ENCODE measurements around the gene ZNF701. TPM values are rescaled to one million over a fixed set of nuclear protein-coding genes. Genes with fewer than 3 reads are reported as not detected.
"Not testable (repeated sequence)": the region's sequence is repeated elsewhere in the genome, so short reads cannot be mapped to it uniquely, and the experiment has no call there.

The ZNF701 gene
- total RNA-seq, 1 donor from 2014 or later: 18.4 TPM

DNA sequence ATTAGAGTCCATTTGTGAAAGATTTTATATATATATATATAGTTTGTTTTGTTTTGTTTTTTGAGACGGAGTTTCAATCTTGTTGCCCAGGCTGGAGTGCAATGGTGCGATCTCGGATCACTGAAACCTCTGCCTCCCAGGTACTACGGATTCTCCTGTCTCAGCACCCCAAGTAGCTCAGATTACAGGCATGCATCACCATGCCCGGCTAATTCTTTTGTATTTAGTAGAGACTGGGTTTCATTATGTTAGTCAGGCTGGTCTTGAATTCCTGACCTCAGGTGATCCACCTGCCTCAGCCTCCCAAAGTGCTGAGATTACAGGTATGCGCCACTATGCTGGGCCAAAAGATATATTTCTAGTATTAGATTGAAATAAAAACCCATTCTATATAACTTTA, 4.0 kb upstream of the ZNF701 start:
- TF ChIP-seq, protein P1, sequence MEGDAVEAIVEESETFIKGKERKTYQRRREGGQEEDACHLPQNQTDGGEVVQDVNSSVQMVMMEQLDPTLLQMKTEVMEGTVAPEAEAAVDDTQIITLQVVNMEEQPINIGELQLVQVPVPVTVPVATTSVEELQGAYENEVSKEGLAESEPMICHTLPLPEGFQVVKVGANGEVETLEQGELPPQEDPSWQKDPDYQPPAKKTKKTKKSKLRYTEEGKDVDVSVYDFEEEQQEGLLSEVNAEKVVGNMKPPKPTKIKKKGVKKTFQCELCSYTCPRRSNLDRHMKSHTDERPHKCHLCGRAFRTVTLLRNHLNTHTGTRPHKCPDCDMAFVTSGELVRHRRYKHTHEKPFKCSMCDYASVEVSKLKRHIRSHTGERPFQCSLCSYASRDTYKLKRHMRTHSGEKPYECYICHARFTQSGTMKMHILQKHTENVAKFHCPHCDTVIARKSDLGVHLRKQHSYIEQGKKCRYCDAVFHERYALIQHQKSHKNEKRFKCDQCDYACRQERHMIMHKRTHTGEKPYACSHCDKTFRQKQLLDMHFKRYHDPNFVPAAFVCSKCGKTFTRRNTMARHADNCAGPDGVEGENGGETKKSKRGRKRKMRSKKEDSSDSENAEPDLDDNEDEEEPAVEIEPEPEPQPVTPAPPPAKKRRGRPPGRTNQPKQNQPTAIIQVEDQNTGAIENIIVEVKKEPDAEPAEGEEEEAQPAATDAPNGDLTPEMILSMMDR (IDR thresholded peaks at IDR 0.05; ENCODE audit: borderline replicate concordance): no peak
- H3K36me3 ChIP-seq: peaks cover 40% of the 10 kb centered on the region
- no peak for DNase-seq
- no peak overlapping the region for H3K4me3 ChIP-seq
- no peak overlapping the region for H3K27ac ChIP-seq (replicated peaks)
- intact Hi-C loops (cut with micrococcal nuclease): no loop called here
- peaks cover 38% of the 10 kb centered on the region for H3K9me3 ChIP-seq (replicated peaks)
- no peaks in the 10 kb centered on the region for H3K27me3 ChIP-seq (ENCODE audit: low read depth)
- H3K4me1 ChIP-seq: peaks cover 17% of the 10 kb centered on the region

DNA sequence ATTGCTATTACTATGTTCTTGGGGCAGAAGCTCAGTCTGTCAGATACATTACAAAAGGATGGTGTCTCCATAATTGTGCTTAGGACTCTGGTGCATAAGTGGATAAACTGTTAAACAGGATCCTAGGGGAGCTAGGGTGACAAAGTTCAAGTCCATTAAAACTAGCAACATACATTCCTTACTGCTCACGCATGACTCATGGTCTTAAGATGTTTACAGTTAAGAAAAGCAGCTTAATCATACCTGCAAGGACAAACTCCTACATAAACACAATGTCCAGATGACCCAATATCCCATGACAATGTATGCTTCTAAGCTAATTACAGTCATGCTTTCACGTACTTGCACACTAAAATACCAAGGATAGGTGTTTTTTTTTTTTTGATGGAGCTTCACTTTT, 3.5 kb upstream of the ZNF701 start:
- Histone ChIP-seq H3K27me3 (ENCODE audit: low read depth) (no peaks in the 10 kb centered on the region), H3K4me3 (no peak overlapping the region), H3K4me1 (peaks cover 19% of the 10 kb centered on the region), H3K9me3 (replicated peaks) (peaks cover 33% of the 10 kb centered on the region), H3K36me3 (peaks cover 35% of the 10 kb centered on the region), H3K27ac (replicated peaks) (no peak overlapping the region)
- DNase-seq: no peak
- intact Hi-C loops (cut with micrococcal nuclease): no loop called here
- TF ChIP-seq, protein P1 (IDR thresholded peaks at IDR 0.05; ENCODE audit: borderline replicate concordance): no peak

DNA sequence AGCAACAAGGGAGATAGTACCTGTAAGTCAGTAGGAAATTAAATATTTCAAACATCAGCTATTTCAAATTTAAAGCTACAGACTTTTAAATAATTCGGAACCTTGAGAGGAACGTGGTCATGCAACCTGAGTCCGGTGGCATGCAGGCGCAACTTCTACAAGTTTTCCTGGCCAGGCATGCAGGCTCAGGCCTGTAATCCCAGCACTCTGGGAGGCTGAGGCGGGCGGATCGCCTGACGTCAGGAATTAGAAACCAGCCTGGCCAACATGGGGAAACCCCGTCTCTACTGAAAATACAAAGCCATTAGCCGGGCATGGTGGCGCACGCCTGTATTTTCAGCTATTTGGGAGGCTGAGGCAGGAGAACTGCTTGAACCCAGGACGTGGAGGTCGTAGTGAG, 2.2 kb upstream of the ZNF701 start:
- H3K27me3 ChIP-seq (ENCODE audit: low read depth): no peaks in the 10 kb centered on the region
- TF ChIP-seq, protein P1 (IDR thresholded peaks at IDR 0.05; ENCODE audit: borderline replicate concordance): no peak
- H3K4me1 ChIP-seq: peaks cover 19% of the 10 kb centered on the region
- no peak overlapping the region for H3K27ac ChIP-seq (replicated peaks)
- H3K36me3 ChIP-seq: peaks cover 30% of the 10 kb centered on the region
- peaks cover 20% of the 10 kb centered on the region for H3K9me3 ChIP-seq (replicated peaks)
- intact Hi-C loops (cut with micrococcal nuclease): no loop called here
- DNase-seq: no peak
- no peak overlapping the region for H3K4me3 ChIP-seq

GRCh38 chr19:52569638-52569999, 468 bp upstream of the ZNF701 start:
- peaks cover 19% of the 10 kb centered on the region for H3K4me1 ChIP-seq
- H3K27me3 ChIP-seq (ENCODE audit: low read depth); H3K9me3 ChIP-seq (replicated peaks); intact Hi-C loops (cut with micrococcal nuclease): not testable (repeated sequence)
- peaks cover 30% of the 10 kb centered on the region for H3K36me3 ChIP-seq
- peak; percentile 39 for DNase-seq
- peak overlapping the region; percentile 91 for H3K27ac ChIP-seq (replicated peaks)
- H3K4me3 ChIP-seq: peak overlapping the region; percentile 81

DNA sequence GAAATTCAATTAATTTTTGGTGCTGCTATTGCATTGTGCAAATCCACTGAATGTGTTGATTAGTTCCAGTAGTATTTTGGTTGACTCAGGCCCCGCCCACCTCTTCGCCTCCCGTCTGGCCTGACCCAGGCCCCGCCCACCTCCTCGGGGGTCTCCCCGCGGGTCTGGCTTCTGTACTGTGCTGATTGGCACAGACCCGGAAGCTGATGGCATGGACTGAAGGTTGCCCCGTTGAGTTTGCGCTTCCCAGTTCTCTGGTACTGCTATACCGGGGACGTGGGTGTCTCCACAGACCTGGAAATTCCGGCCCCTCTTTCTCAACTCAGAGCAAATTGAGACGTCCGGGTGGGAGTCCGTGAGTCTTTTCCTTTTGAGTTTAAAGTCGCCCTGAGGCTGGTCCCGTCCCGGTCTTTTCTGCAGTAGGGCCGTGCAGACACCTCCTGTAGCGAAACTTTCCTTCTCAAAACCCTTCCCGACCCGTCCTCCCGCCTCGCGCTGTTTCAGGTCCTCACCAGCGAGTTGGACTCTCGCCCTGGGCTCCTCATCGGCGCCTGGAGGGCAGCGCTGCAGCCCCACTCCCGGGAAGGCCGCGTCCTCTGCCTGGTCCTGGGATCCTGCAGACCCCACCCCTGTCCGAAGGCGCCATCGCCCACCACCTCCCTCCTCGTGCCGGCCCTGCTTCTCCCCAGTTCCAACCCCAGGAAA, 14.8 kb downstream of the ZNF701 start:
- DNase-seq: no peak
- Histone ChIP-seq H3K27me3 (ENCODE audit: low read depth) (no peaks in the 10 kb centered on the region), H3K36me3 (peaks cover 69% of the 10 kb centered on the region), H3K4me3 (peak overlapping the region; percentile 48), H3K27ac (replicated peaks) (no peak overlapping the region), H3K4me1 (no peaks in the 10 kb centered on the region), H3K9me3 (replicated peaks) (peaks cover 18% of the 10 kb centered on the region)
- intact Hi-C loops (cut with micrococcal nuclease): no loop called here
- TF ChIP-seq, protein P1 (IDR thresholded peaks at IDR 0.05; ENCODE audit: borderline replicate concordance): no peak

DNA sequence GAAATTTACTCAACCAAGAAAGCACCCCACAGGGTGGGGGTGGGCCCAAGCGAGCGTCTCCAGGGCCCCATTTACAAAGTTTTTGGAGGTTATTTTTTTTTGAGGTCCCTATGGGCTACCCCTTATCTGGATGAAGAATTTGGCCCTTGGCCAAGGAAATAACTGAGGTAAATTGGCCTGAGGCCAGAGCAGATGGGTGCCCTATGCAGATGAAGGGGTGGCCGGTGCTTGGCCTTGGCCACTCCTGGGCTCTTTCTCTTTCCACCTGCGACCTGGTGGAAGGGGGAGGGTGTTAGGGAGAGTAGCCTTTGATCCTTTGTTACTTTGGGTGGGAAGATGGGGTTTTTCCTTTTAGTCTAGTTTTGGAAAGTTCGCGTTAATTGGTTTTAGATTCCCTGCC, 15.5 kb downstream of the ZNF701 start:
- Histone ChIP-seq H3K27ac (replicated peaks) (no peak overlapping the region), H3K27me3 (ENCODE audit: low read depth) (no peaks in the 10 kb centered on the region), H3K9me3 (replicated peaks) (peaks cover 12% of the 10 kb centered on the region), H3K36me3 (peaks cover 69% of the 10 kb centered on the region), H3K4me1 (no peaks in the 10 kb centered on the region), H3K4me3 (peak overlapping the region; percentile 48)
- TF ChIP-seq, protein P1 (IDR thresholded peaks at IDR 0.05; ENCODE audit: borderline replicate concordance): no peak
- DNase-seq: no peak
- intact Hi-C loops (cut with micrococcal nuclease): no loop called here
